Stimulated activated CD4-positive, alpha-beta T cell treated with anti-CD3 and anti-CD28 coated beads, Interleukin-2, amount 100 ng/mL, for 24 hours (primary cell): ENCODE results near the gene EML3.
"Not testable (repeated sequence)": the region's sequence is repeated elsewhere in the genome, so short reads cannot be mapped to it uniquely, and the experiment has no call there.

ENCODE experiments used
- DNase-seq, 2 donors: peaks; one replicate each; pipeline ENCODE4 v3.0.0-alpha.2; 2020

The EML3 gene

DNA sequence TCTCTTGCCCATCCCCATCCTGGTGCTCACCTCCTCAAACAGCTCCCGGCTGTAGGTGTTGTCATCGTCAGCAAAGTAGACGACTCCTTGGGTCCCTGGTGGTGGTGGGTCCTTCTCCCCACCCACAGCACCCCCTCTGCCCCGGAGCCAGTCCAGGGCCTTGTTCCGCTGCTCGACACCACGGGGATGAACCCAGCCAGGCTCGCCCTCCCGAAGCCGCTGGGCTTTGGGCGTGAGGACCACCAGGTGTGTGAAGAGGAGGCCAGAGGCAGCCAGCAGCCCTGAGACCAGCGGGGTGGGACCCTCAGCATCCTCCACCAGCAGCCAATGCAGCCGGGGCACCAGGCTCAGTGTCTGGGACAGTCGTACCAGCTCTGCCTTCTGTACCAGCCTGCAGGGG, 4.4 kb upstream of the EML3 start:
- DNase-seq = not testable (repeated sequence)

DNA sequence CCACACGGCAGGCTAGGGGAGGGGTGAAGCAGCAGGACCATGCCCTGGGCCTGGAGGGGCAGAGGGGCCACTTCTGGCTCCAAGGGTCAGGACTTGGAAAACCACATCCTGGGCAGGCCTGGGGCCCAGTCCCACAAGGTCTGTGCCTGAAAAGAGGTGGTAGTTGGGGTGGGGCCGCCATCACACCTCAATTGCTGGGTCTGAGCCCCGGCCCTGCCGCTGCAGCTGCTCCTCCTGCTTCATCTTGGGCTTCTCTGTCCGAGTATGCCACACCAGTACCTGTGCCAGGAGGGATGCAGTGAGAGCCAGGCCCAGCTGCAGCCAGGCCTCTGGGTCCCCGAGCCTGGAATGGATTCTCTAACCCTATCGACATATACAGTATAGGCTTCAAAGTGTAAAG, 2.9 kb upstream of the EML3 start:
- DNase-seq = no peak

DNA sequence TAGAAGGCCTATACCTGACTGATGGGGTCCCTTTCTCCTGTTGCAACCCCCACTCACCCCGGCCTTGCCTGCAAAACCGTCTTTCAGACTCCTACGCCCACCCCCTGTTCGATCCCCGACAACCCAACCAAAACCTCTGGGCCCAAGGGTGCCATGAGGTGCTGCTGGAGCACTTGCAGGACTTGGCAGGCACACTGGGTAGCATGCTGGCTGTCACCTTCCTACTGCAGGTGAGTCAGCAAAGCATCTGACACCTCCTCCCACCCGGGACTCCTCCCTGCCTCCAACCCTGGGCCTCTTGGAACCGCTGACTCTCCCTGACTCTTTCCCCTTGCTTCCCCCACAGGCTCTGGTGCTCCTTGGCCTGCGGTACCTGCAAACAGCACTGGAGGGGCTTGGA, 1.7 kb upstream of the EML3 start:
- peak; percentile 63 to 72 for DNase-seq

DNA sequence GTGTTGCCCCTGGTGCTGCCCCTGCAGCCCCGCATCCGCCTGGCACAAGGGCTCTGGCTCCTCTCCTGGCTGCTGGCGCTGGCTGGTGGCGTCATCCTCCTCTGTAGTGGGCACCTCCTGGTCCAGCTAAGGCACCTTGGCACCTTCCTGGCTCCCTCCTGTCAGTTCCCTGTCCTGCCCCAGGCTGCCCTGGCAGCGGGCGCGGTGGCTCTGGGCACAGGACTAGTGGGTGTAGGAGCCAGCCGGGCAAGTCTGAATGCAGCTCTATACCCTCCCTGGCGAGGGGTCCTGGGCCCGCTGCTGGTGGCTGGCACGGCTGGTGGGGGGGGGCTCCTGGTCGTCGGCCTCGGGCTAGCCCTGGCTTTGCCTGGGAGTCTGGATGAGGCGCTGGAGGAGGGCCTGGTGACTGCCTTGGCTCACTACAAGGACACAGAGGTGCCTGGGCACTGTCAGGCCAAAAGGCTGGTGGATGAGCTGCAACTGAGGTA, 760 bp upstream of the EML3 start:
- no peak for DNase-seq

DNA sequence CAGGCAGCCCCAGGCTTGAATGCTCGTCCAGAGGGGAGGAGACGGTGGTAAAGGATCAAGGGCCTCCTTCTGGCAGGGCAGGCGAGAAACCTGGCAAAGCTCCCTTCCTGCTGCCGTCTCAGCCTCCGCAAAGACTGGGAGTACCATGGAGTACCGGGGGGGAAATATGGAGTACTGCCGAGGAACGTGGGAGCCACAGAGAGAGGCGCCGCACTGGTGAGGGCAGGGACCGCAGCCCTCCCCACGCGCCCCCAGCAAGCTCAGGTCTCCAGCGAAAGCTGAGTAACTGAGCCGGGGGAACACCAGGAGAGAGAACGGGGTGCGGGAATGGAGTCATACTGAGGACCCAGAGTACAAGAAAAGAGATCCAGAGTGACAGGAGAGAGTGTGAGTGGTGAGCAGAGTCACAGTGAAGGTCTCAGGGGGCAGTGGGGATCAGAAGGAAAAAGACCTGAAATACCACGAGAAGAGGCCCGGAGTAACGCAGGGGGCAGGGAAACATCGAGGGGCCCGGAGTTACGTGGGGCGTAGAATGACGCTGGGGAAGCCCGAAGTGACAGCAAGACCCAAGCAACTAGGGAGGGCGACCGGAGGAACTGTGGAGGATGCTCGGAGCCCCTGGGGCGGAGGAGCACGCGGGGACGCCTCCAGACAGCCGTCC, 740 bp downstream of the EML3 start:
- DNase-seq = peak; percentile 60 to 69

DNA sequence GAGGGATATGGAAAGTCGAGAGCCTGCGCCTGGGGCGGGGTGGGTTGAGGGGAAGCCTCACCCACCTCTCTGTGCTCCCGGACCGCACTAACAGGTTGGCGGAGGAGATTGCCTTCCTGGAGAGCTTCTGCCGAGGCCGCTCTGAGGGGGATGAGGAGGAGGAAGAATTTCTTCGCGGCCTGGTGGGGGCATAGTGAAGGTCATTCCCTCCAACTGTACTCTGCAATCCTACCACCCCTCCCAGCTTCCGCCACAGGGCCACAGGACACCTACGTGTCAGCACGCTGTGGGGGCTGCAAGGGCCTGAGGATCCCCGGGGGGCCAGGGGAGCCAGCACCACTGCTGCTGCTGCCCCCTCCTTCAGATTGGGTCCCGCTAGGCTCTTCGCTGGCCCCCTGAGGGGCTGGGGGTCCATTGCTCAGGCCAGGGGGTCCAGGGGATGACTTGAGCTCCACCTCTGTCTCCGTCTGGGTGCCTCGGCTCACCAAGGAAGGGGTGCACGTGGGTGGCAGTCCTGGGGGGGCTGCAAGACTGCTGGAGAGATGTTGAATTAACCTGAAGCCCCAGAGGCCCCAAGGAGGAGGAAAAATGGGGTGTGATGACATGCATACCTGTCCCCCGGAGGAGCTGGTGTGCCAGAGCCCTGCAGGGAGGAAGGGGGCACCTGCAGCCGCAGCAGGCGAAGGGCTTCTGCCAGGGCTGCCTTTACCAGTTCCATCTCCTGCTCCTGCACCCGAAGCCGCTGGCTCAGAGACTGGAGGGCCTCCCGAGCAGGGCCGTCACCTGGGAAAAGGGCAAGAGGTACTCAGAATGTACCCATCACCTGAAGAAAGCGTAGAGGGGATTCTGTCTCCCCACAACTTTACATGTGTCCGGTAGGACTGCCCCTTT, 1.5 kb downstream of the EML3 start:
- DNase-seq = no peak

DNA sequence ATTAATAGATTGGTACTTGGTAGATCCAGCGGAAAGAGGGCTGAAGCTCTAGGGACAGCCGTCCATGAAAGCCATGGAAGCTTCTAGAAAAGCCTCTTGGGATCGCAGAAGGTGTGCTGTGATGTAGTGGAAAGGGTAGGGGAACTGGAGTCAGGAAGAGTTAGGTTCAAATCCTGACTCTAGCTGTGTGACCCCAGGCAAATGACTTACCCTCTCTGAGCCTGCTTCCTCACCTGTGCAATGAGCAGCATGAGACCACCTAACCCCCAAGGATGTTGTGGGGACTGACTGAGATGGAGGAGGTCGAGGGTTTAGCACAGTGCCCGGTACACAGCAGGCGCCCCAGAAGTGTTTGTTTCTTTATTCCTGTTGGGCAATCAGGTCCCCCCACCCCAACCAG, 2.2 kb downstream of the EML3 start:
- no peak for DNase-seq

DNA sequence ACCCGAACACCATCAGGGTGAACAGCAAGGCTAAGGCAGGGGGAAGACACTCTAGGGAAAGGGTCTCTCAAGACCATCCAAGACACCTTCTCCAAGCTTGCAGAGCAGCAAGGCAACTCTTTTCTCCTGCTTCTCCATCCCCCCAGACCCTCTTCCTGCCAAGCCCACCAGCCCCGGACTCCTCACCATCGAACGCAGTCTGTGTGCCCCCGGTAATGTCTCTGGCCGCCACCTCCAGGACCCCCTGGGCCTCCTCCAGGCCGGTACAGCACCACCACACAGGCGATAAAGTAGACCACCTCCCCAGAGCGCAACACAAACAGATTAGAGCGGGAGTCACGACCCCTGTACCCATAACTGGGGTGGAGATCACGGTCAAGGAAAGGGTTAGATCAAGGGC, 3.8 kb downstream of the EML3 start:
- DNase-seq = no peak

DNA sequence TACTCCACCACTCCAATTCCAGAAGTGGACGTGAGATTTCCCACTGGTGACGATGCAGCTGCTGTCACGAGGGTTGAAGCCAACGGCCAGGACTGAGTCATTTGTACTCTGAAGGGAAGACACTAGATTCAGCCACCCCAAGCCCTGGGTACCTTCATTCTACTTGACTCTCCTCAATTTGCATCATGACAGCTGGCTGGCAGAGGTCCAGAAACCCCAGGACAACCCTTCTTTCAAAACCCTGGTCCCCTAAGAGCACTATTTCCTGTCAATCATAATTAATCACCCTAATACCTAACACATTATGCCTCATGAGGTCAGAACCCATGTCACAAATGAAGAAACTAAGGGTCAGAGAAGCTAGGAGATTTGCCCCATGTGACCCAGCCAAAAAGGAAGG, 4.9 kb downstream of the EML3 start:
- DNase-seq = no peak

DNA sequence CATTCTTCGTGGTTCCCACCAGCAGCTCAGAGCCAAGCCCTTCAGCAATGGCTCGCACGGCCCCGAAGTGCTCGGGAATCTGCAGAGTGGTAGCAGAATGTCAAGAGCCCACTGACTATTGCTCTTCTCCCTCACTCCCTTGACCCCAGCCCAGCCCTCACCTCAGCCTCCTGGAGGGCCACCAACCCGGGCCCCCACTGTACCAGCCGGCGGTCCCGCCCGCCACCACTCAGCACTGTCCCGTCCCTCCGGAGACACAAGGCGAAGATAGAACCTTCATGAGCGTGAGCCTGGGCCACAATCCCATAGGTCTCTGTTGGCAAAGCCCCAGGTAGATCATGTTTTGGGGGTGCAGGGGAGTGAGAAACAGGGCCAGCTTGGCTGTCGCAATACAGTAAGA, 6.7 kb downstream of the EML3 start:
- no peak for DNase-seq

DNA sequence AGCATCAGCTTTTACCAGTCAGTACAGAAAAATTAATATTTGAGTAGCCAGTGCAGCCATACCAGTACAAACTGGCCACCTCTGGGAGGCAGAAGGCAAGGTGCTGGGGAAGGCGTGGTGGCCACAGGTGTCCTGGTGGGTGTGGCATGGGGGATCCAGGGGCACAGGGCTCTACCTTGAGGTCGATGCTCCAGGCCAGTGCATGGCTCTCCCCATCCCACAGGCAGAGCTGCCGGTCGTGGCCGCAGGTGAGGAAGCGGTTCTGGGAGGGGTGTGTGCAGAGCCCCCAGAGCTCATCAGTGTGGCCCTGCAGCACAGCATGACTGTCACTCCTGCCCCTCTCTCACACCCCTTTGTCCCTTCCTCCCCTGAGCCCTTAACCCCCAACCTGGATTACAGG, 7.1 kb downstream of the EML3 start:
- no peak for DNase-seq

DNA sequence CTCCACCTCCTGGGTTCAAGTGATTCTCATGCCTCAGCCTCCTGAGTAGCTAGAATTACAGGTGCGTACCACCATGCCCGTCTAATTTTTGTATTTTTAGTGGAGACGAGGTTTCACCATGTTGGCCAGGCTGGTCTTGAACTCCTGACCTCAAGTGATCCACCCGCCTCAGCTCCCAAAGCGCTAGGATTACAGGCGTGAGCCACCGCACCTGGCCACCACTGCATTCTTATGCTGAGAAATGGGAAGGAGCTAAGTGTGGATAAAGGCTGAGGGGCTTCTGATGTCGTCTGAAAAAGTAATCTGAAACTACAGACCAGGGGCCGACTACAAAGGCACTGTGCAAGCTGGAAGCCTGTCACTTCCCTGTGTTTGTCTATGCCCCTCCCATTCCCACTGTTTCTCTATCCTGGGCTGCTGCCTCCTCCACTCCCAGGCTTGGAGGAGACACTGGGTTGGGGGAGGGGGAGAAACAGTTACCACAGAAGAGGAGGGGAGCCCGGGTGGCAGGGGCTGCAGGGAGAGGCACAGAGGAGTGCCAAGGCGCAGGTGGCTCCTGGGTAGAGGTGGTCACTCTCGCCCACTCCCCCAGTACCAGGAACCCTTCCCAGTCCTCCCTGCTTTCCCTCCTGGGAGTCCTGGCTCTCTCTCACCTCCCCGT, 8.0 kb downstream of the EML3 start:
- DNase-seq = no peak

DNA sequence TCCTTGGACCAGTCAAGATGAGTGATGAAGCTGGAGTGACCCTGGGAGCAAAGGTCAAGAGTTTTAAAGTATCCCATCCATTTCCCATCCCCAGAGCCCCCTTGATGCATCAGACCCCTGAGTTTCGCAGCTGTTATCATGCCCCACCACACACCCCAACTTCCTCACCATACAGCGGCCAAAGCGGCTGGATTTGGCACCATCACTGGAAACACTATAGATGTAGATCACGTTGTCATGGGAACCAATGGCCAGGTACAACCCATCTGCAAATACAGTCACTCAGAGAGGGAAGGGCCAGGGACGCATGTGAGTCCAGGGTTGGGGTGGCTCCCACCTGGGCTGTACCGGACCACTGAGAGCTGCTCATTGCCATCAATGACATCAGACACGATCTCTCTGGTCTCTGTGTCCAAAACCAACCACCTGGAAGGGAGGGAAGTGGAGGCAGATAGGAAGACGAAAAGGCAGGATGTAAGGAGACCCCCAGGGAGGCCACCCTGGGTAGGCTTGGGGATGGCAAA, 8.7 kb downstream of the EML3 start:
- no peak for DNase-seq

DNA sequence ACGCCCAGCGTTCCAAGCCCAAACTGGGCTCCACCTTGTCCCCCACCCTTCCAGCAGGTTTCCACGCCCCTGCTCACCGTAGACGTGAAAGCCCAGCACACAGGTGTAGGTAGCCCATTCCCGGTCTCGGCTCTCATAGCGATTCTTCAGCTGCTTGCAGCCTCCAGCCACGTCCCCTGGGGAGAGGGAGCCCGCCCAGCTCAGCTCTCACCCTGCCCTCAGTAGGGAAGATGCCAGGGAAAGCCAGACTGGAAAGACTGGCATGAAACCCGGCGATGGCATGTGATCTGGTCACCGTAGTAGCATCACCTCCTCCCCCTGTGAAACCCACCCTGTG, 9.5 kb downstream of the EML3 start:
- DNase-seq = no peak

DNA sequence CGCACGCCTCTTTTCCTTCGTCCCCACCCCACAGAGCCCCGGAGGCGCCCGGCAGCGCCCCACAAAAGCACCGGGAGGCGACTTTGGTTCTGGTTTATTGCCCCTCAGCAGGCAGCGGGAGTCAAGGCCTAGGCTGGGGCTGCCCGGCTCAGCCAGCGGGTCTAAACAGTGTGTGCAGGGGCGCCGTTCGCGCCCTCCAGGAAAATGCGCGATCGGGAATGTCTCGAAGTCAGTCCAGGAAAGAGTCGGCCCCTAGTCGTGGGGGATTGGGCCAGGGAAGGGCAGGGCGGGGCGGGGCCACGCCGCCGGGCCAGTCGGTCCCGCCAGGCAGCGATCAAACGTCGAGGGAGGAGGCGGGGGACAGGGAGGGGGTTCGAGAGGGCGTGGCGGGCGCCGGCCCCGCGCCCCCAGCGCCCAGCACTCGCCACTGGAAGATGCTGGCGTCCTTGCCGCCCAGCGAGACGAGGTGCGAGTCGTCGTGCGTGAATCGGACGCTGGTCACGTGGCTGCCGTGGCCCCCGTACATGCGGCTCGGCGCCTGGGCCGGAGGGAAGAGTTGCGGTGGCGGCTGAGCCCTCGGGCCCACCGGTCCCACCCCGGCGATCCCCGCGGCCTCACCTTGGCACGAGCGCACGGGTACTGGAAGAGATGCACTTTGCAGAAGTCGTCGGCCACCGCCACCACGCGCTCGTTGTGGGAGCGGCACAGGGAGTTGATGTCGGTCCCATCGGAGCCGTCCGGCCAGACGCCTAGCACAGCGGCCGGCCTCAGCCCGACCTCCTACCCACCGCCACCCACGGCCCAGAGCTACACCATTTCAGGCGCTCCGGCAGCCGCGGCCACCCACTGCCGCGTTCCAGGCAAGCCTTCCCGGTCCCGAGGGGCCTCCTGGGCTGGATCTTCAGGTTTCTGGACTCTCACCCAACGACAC, 10.2 kb downstream of the EML3 start:
- DNase-seq = peak in 1 of 2 donors; percentile 44

DNA sequence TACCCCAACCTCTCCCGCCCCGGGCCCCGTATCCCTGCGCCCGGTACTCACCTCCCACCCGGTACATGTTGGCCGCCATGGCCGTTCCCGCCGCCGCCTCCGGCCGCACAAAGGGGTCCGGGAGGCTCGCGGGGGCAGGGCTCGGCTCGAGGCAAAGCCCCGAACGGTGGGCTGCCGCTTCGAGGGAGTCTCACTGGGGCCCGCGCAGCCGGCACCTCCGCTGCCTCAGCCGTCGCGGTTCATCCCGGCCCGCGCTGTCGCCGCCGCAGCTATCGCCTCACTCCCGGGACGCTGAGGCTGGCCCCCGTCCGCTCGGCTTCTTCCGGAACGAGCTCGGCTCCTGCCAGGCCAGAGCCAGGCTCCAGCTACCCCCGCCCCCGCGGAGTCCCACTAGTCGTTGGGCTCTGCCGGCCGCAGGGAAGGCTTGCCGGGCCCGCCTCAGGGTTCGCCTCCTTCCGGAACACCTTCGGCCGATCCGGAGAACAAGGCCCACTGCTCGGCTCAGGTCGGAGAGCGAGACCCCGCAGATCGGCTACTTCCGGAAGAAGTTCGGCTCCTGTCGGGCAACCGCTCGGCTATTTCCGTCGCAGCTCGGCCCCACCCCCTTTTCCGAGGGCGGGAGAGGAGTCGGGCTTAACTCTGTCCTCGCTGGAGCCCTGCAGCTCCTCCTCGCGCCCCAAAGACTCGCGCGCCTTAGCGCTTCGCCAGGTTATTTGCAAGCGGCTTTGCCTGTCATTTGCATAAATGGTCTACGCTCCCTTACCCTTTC, 11.0 kb downstream of the EML3 start, which contains the start of gene MTA2:
TSS of gene MTA2 (minus strand) at position 494 of the 769 bp plus-strand sequence. CDS start at position 79, 415 bp downstream.
- peak; percentile 100 for DNase-seq

DNA sequence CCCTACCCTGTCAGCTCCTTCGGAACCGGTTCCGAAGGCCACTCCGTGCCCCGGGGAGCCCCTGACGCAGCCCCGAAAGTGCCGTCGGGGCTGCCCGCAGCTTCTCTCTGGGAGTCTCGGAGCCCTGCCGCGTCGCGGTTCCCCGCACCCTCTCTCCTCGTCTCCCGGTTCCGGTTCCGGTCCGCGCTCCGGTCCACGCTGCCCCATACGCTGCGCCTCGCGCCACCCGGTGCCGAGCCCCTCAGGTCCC, 11.5 kb downstream of the EML3 start:
- peak; percentile 67 for DNase-seq

DNA sequence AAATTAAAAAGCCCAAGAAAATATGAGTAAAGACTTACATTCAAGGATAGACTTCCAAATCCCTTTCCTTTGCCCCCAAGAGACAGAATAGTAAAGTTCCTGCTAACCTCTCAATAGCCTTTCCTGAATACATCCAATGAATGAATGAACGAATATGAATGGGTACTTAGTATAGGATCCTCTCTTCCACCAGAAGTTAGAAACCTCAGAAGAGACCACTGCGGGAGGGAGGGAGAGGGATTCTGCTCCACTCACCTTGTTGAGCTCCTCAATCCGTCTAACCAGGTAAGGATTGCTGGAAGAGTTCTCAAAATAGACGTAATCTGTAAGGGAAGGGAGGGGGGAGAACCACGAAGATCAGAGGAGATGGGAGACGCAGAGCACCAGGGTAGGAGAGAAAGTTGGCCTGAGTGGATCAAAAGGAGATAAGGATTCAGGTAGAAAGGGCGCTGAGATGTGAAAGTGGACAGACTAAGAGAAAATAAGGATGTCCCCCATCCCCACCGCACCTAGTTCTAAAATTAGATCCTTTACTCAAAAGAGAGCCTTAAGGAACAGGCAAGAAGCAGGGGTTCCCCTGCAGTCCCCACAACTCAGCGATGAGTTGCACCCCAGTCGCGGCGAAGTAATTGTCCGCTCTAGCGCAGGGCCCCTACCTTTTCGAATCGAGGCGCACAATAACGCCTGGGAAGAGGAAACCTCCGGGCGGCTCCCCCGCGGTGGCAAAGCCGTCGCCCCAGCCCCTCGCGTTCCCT, 12.0 kb downstream of the EML3 start:
- DNase-seq = no peak

DNA sequence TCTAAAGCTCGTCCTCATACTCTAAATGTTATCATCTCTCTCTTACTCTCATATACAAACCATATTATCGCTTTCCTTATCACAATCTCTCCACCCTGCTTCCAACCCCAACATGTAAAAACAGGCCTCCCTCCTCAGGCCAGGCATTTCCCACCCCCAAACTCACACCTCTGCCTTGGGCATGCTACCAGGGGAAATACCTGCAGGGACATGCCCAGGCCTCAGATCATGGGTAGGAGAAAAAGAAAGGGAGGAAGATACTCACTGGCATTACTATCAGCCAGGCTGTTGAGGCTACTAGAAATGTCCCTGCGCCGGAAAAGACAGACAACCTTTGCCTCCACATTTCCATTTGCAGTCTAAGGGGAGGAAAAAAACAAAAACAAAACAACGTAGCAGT, 12.7 kb downstream of the EML3 start:
- DNase-seq = peak in 1 of 2 donors; percentile 34

DNA sequence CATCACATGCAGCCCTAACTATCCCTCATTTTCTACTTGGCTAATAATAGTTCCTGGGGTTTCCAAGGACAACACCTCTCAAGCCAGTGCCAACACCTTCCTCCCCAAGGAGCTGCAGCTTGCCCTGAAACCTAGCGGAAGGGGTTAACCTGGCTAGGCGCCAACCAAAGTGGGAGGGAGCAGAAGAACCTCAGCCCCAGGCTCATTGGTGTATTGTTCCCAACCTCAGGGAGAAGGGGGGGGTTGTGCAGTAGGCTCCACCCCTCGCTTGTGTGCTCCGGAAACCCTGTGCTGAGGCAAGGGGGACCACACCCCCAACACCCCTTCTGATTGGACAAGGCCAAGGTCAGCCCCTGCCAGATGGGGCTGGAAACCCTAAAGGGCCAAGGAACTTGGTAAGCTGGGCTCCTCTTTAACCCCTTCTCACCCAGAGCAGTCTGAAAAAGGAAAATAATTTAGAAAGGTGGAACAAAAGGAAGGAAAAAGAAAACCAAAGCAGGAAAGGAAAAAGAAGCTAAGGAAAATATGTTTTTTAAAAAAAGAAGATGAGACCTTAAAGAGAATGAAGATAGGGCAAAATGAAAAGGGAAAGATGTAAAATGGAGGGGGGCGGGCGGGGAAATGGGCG, 13.4 kb downstream of the EML3 start:
- DNase-seq = peak; percentile 93 to 96

DNA sequence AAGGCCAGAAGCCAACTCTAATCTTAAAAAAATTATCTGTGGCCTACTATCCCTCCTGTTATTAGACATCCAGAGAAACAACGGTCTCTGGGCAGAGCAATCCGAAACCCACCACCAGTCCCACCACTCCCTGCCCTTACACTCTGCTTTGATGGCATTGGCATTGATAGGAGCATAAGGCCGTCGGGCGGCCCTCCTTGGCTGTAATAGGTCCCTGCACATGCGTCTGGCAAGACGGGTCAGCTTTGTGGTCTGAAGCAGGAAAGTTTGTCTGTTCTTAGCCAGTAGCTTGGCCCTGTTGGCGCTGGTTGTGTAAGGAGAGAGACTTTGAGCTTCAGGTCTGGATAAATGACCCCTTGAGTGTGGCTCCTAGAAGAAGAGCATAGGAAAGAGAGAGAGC, 17.5 kb downstream of the EML3 start:
- DNase-seq = no peak
